Measurements from ENCODE around the gene FZD7. TPM values are rescaled to one million over a fixed set of nuclear protein-coding genes. Genes with fewer than 3 reads are reported as not detected.
A peak's percentile ranks its signal among the peaks of the same experiment; 100 is the strongest.

Gene FZD7
- total RNA-seq, 1 experiment from 2014 or later = 4.8 TPM

- no peak for ATAC-seq
- Histone ChIP-seq H3K36me3 (ENCODE audit: low read depth, low read length) (no peaks in the 10 kb centered on the region), H3K9ac (ENCODE audit: low read length) (no peak overlapping the region), H2AFZ (ENCODE audit: low read length) (no peak overlapping the region), H3K4me3 (ENCODE audit: low read length) (no peak overlapping the region), H3K9me2 (replicated peaks; ENCODE audit: low read length) (no peaks in the 10 kb centered on the region), H3K4me2 (ENCODE audit: low read length) (no peak overlapping the region), H4K20me1 (ENCODE audit: low read length) (no peaks in the 10 kb centered on the region), H3K27ac (ENCODE audit: low read length) (no peak overlapping the region), H3K27me3 (ENCODE audit: low read length) (0 out of 2 replicates have a peak, but pooled peaks cover 17% of the 10 kb centered on the region), H3K9me3 (ENCODE audit: low read length) (no peaks in the 10 kb centered on the region), H3K79me2 (ENCODE audit: low read length) (no peaks in the 10 kb centered on the region), H3K4me1 (ENCODE audit: insufficient read depth, low read length) (0 out of 2 replicates have a peak, but pooled peaks cover 8% of the 10 kb centered on the region), H3F3A (ENCODE audit: low read length, unreplicated experiment) (no peaks in the 10 kb centered on the region)
- no peak for TF ChIP-seq EZH2 (IDR thresholded peaks at IDR 0.05; ENCODE audit: low read length, unreplicated experiment)
- no peak for TF ChIP-seq EZH2phosphoT487 (IDR thresholded peaks at IDR 0.05; ENCODE audit: borderline replicate concordance, low read length)
- TF ChIP-seq CTCF (conservative IDR thresholded peaks at IDR 0.05; ENCODE audit: low read depth, low read length) = no peak
- no TSS peak for BruUV-seq (replicated peaks)
- CTCF ChIA-PET = no interaction called here
- DNase-seq = no peak
- POLR2A ChIA-PET (ENCODE audit: unreplicated experiment) = no interaction called here
- intact Hi-C loops (cut with micrococcal nuclease) = no loop called here
These were observed 24.1 kb upstream of the FZD7 start for GRCh38 chr2:202009581-202009980.

GRCh38 chr2:202014318-202014717, 19.3 kb upstream of the FZD7 start:
- Histone ChIP-seq H2AFZ (ENCODE audit: low read length) (no peak overlapping the region), H3K27ac (ENCODE audit: low read length) (no peak overlapping the region), H3K4me2 (ENCODE audit: low read length) (peak overlapping the region; percentile 15; the same call in 1 of the 2 replicates), H3K4me1 (ENCODE audit: insufficient read depth, low read length) (0 out of 2 replicates have a peak, but pooled peaks cover 8% of the 10 kb centered on the region), H3K27me3 (ENCODE audit: low read length) (0 out of 2 replicates have a peak, but pooled peaks cover 14% of the 10 kb centered on the region), H3K4me3 (ENCODE audit: low read length) (no peak overlapping the region), H3K79me2 (ENCODE audit: low read length) (no peaks in the 10 kb centered on the region), H3K9ac (ENCODE audit: low read length) (no peak overlapping the region), H3K9me2 (replicated peaks; ENCODE audit: low read length) (no peaks in the 10 kb centered on the region), H4K20me1 (ENCODE audit: low read length) (no peaks in the 10 kb centered on the region), H3F3A (ENCODE audit: low read length, unreplicated experiment) (no peaks in the 10 kb centered on the region), H3K36me3 (ENCODE audit: low read depth, low read length) (no peaks in the 10 kb centered on the region), H3K9me3 (ENCODE audit: low read length) (no peaks in the 10 kb centered on the region)
- ATAC-seq (peak; percentile 40; the same call in 1 of the 2 replicates), DNase-seq (peak; percentile 47)
- POLR2A ChIA-PET (ENCODE audit: unreplicated experiment) = no interaction called here
- CTCF ChIA-PET = no interaction called here
- BruUV-seq (replicated peaks) = no TSS peak
- intact Hi-C loops (cut with micrococcal nuclease) = no loop called here
- no peak for TF ChIP-seq EZH2phosphoT487 (IDR thresholded peaks at IDR 0.05; ENCODE audit: borderline replicate concordance, low read length)
- no peak for TF ChIP-seq CTCF (conservative IDR thresholded peaks at IDR 0.05; ENCODE audit: low read depth, low read length)
- TF ChIP-seq EZH2 (IDR thresholded peaks at IDR 0.05; ENCODE audit: low read length, unreplicated experiment) = no peak

- H2AFZ ChIP-seq (ENCODE audit: low read length) = no peak overlapping the region
- peak overlapping the region; percentile 15; the same call in 1 of the 2 replicates for H3K4me2 ChIP-seq (ENCODE audit: low read length)
- ChIA-PET CTCF (no interaction called here), POLR2A (ENCODE audit: unreplicated experiment) (no interaction called here)
- intact Hi-C loops (cut with micrococcal nuclease) = no loop called here
- no TSS peak for BruUV-seq (replicated peaks)
- TF ChIP-seq EZH2phosphoT487 (IDR thresholded peaks at IDR 0.05; ENCODE audit: borderline replicate concordance, low read length) (no peak), CTCF (conservative IDR thresholded peaks at IDR 0.05; ENCODE audit: low read depth, low read length) (no peak), EZH2 (IDR thresholded peaks at IDR 0.05; ENCODE audit: low read length, unreplicated experiment) (no peak)
- H3K9me2 ChIP-seq (replicated peaks; ENCODE audit: low read length) = no peaks in the 10 kb centered on the region
- H3K9me3 ChIP-seq (ENCODE audit: low read length) = no peaks in the 10 kb centered on the region
- 0 out of 2 replicates have a peak, but pooled peaks cover 10% of the 10 kb centered on the region for H3K27me3 ChIP-seq (ENCODE audit: low read length)
- no peaks in the 10 kb centered on the region for H4K20me1 ChIP-seq (ENCODE audit: low read length)
- no peak overlapping the region for H3K9ac ChIP-seq (ENCODE audit: low read length)
- H3K27ac ChIP-seq (ENCODE audit: low read length) = no peak overlapping the region
- DNase-seq (no peak), ATAC-seq (no peak)
- no peaks in the 10 kb centered on the region for H3F3A ChIP-seq (ENCODE audit: low read length, unreplicated experiment)
- H3K79me2 ChIP-seq (ENCODE audit: low read length) = no peaks in the 10 kb centered on the region
- 0 out of 2 replicates have a peak, but pooled peaks cover 8% of the 10 kb centered on the region for H3K4me1 ChIP-seq (ENCODE audit: insufficient read depth, low read length)
- H3K4me3 ChIP-seq (ENCODE audit: low read length) = no peak overlapping the region
- H3K36me3 ChIP-seq (ENCODE audit: low read depth, low read length) = no peaks in the 10 kb centered on the region
These were observed 18.9 kb upstream of the FZD7 start for GRCh38 chr2:202014759-202015211.

Data from PC-3 (cell line).